NCI-H1417 (cell line): ENCODE data around the gene PPP1R12B.
A peak's percentile ranks its signal among the peaks of the same experiment; 100 is the strongest.
"Not testable (repeated sequence)": the region's sequence is repeated elsewhere in the genome, so short reads cannot be mapped to it uniquely, and the experiment has no call there.

Source experiments
- DNase-seq, 3 experiments: peaks; one replicate each; lab custom pipeline; 2025; lab: John Stamatoyannopoulos, UW

PPP1R12B gene

DNA sequence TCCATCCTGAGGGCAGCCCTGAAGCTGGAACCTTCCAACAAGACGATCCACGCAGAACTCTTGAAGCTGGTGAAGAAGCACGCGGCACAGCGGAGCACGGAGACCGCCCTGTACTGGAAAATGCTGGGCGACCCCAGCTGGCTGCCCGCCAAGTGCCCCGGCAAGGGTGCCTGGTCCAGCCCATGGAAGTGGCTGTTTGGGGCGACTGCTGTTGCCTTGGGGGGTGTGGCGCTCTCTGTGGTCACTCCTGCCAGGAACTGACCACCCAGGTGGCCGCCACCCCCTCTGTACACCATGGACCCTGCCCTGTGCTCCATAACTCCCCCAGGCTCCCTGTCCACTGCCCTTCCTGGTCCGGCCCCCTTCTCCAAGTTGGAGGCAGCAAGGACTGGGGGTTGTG lies 90.8 kb downstream of the PPP1R12B start:
- no peak for DNase-seq

DNA sequence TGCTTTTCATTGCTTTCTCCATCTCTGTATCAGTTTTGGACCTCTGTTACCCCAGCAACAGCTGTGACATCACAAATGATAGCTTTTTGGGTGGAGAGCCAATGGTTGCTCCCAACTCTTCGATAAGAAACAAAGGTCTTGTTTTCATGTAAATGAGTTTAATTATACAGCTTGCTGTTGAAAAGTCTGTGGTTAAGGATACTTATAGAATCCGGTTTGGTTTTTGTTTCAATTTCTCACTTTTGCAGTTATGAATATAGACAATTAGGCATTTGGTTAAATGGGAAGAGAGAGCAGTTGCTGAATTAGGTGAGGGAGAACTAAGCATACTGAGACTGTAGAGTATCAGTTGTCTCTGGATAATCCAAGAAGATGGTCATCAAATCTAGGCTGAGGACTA lies 99.6 kb downstream of the PPP1R12B start:
- DNase-seq, result not testable (repeated sequence)

DNA sequence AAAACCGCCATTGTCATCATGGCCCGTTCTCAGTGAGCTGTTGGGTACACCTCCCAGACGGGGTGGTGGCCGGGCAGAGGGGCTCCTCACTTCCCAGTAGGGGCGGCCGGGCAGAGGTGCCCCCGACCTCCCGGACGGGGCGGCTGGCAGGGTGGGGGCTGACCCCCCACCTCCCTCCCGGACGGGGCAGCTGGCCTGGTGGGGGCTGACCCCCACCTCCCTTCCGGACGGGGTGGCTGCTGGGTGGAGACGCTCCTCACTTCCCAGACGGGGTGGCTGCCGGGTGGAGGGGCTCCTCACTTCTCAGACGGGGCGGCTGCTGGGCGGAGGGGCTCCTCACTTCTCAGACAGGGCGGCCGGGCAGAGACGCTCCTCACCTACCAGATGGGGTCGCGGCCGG lies 103.1 kb downstream of the PPP1R12B start:
- not testable (repeated sequence) for DNase-seq

DNA sequence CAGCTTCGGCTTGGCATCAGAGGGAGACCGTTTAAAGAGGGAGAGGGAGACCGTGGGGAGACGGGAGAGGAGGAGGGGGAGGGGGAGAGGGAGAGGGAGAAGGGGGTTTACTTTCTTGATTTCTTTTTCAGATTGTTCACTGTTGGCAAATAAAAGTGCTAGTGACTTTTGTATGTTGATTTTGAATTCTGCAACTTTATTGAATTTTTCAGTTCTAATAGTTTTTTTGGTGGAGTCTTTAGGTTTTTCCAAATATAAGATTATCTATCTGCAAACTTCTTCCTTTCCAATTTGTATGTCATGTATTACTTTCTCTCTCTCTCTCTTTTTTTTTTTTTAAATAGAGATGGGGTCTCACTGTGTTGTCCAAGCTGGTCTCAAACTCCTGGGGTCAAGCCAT lies 104.0 kb downstream of the PPP1R12B start:
- no peak for DNase-seq

GRCh38 chr1:202456372-202457169 lies 108.1 kb downstream of the PPP1R12B start:
- peak in 1 of 3 experiments; percentile 58 for DNase-seq

GRCh38 chr1:202458651-202459050 lies 110.2 kb downstream of the PPP1R12B start:
- peak; percentile 53 to 98 (median 93) for DNase-seq

GRCh38 chr1:202459470-202460142 lies 111.1 kb downstream of the PPP1R12B start:
- peak in 2 of 3 experiments; percentile 48 to 53 for DNase-seq

DNA sequence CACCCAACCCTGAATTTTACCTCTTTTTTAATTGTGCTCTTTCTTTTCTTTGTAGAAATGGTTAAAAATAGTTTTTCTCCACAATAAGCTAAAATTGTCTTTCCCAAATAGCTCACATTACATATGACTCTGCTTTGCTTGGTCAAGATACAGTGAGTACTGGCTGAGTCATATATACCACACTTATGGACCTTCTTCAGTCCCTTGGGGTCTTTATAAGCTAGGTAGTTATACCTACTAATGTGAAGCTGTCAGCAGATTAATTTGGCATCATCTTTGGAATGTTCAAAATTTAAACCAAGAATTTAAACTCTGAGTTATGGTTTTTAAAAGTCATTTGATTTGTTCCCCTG lies 111.6 kb downstream of the PPP1R12B start:
- peak in 1 of 3 experiments; percentile 39 for DNase-seq

DNA sequence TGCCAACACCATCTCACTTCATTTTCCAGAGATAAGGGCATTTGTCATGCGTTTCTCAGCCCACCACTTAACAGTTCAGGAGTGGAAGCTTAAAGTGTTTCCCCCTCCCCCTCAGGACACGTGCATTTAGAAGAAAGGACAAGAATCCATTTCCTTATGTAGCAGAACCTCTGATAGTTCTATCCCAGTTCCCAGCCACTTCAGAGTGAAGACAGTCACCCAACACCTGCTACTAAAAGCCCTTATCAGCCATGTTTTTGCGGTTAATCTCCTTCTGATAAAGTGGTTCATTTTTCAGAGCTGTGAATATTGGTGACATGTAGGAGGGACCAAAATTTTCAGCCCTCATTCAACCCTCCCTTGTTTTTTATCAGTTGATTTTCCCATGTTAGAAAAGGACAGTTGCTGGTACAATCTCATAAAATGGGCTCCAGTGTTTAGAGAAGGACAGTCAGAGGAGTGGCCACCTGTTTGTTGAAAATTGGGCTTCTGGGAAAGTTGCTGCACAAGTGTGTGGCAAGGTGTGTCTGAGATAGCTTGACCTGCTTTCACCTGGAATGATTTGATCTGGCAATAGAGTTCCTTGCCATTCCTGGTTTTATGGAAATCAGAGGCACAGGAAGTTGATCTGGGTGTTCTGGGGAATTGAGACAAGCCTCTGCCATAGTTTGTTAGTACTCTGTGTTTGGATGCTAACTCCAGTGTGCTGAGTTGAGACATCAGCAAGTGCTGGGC lies 114.0 kb downstream of the PPP1R12B start:
- peak in 2 of 3 experiments; percentile 40 to 99 for DNase-seq

DNA sequence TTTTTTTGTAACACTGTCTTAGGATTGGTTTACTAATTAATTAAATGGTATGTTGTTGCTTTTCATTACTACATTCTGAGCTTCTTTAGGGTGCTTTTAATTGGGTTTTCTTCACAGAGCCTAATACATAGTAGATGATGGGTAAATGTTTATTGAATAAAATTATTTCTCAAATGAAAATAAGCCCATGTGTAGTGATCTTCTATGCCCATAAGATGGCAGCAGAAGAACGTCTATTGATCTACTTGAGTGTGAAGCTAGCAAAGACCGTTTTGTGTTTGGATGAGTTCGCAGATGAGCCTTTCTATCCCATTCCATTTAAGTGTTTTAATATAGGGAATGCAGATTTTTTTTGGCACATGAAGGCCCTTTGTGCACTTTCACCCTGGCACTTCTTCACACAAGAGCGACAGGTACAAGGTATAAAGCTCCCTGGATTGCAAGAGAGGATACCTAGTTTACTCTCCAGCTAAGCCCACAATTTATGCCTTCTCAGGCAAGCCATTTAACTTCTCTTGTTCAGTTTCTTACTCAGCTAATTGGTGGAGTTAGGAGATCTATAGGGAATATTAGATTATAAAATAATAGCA lies 115.7 kb downstream of the PPP1R12B start:
- DNase-seq, result peak; percentile 14 to 80 (median 59)

DNA sequence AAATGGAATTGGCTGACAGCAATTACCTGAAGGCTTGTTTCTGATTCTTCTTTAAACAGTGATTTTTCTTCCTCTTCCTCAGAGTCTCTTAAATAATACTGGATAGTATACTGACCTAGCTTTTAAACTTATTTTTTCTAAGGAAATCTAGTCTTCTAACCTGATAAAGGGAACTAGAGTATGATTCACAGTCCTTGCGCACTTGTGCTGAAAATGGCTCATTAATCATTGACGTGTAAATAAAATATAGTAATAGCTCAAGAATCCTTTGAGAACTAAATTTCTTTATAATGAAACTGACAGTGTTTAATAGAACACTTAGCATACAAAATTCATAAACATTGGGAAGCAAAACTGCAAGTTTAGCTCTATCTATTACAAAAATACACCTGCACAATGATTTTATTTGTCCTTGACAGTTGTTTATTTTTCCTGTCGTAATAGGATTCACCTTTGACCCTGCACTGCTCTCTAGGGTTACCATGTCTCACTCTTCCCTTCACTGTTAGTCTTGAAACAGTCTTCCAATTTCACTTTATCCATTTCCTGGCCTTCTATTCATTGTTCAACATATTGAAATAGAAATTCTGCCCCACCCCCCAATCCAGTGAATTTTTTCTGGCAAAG lies 117.3 kb downstream of the PPP1R12B start:
- DNase-seq, result not testable (repeated sequence)

GRCh38 chr1:202466339-202466738 lies 117.8 kb downstream of the PPP1R12B start:
- DNase-seq, result not testable (repeated sequence)

DNA sequence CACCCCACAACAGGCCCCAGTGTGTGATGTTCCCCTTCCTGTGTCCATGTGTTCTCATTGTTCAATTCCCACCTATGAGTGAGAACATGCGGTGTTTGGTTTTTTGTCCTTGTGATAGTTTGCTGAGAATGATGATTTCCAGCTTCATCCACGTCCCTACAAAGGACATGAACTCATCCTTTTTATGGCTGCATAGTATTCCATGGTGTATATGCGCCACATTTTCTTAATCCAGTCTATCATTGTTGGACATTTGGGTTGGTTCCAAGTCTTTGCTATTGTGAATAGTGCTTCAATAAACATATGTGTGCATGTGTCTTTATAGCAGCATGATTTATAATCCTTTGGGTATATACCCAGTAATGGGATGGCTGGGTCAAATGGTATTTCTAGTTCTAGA lies 118.9 kb downstream of the PPP1R12B start:
- DNase-seq, result not testable (repeated sequence)

DNA sequence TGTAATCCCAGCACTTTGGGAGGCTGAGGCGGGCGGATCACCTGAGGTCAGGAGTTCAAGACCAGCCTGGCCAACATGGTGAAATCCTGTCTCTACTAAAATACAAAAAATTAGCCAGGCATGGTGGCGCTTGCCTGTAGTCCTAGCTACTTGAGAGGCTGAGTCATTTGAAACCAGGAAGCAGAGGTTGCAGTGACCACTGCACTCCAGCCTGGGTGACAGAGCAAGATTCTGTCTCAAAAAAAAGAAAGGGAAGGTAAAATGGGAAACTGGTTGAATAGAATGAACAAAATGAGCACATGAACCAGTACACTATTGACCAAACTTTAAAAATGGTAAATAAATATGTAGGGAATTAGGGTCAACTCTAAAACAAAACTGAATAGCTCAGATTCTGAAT lies 120.2 kb downstream of the PPP1R12B start:
- not testable (repeated sequence) for DNase-seq

- DNase-seq, result not testable (repeated sequence)
Observed at GRCh38 chr1:202469123-202469522, 120.6 kb downstream of the PPP1R12B start.

GRCh38 chr1:202471246-202471645 lies 122.7 kb downstream of the PPP1R12B start:
- DNase-seq, result no peak

DNA sequence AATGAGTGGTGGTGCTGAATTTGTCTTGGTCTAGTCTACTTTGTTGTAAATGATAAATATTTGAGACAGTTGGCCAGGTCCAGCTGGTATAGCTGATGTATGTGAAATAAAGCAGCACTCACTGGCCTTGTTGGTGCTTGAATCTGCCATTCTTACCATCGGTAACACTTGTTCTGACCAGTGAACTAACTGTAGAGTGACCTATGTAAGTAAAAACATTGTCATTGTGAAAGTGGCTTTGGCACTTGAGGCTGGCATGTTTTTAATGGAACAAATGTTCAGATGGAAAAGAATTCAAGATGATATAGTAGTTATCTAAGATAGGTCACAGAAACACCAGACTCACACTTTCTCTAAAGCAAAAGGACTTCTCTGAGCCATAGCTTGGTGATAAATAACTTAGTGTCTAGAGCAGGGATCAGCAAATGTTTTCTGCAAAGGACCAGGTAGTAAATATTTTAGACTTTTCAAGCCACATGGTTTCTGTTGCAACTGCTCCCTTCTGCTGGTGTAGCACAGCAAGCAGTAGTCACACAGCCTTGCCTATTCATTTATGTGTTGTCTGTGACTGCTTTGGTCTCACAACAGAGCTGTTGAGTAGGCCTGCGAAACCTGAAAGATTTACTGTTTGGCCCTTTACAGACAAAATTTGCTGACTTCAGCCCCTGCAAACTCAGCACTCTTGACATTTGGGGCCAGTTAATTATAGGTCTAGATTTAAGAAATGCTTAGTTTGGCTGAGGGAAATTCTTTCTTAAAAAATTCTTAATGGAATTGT lies 124.0 kb downstream of the PPP1R12B start:
- not testable (repeated sequence) for DNase-seq

- DNase-seq, result peak in 1 of 3 experiments; percentile 60
Observed at GRCh38 chr1:202473266-202474045, 125.0 kb downstream of the PPP1R12B start.

DNA sequence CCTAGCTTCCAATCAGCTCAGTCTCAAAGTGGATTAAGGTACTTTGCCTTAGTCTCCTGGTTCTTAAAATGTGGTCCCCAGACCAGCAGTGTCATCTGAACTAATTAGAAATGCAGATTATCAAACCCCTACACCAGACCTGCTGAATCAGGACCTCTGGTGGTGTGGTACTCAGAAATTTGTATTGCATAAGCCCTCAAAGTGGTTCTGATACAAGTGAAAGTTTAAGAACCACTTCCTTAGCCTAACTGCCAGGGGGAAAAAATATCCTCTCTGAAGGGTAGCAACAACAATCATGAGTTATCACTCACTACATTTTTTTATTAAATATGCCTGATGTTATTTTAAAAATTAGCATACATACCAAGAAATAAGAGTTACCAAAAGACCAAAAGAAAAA lies 131.2 kb downstream of the PPP1R12B start:
- not testable (repeated sequence) for DNase-seq

DNA sequence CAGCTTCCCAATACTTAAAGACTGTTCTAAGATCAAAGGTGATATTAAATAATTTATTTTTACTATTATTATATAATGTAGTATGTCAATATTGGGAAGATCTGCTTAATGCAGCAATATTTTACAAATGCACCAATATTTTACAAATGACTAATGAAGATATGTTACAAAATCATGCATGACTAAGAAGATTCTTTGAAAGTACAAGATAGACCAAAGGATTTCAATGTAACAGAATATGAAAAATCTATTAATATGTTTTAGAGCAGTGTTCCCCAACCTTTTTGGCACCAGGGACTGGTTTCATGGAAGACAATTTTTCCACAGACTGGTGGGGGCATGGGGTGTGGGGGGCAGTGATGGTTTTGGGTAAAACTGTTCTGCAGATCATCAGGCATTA lies 132.1 kb downstream of the PPP1R12B start:
- not testable (repeated sequence) for DNase-seq
